Thoracic aorta (tissue), 2 donors: ENCODE measurements around the gene PKDREJ. TPM values are rescaled to one million over a fixed set of nuclear protein-coding genes. Genes with fewer than 3 reads are reported as not detected.

Experiments
- ATAC-seq: fragments of 150-250 bp; one replicate; pipeline ENCODE4 v1.8.0; 2017; ENCODE audit warnings: low read depth; ENCODE audit not compliant: insufficient number of reproducible peaks, low FRiP score
- DNase-seq: peaks from one replicate; pipeline ENCODE4 v3.0.0-alpha.2; 2020; ENCODE audit warnings: low spot score
- H3K27ac ChIP-seq, 2 donors: fragments of 200-600 bp; sonication (generic); 1 replicate in 1 of 2; 2 replicates in 1 of 2; pipeline ENCODE4 v1.5.1; 2016; ENCODE audit warnings: mild to moderate bottlenecking in 2 of 2, moderate library complexity in 2 of 2
- H3K27me3 ChIP-seq: fragments of 200-600 bp; sonication (generic); replicated peaks from 2 replicates; pipeline ENCODE4 v1.6.0; 2016; ENCODE audit warnings: mild to moderate bottlenecking; ENCODE audit not compliant: insufficient read depth
- H3K36me3 ChIP-seq: fragments of 200-600 bp; sonication (generic); one replicate; pipeline ENCODE4 v1.5.1; 2016
- H3K4me1 ChIP-seq, 2 donors: fragments of 200-600 bp; sonication (generic); 1 replicate in 1 of 2; 2 replicates in 1 of 2; pipeline versions ENCODE4 v1.5.1 to v1.6.0; 2016; ENCODE audit warnings: low read depth in 2 of 2, mild to moderate bottlenecking in 1 of 2; ENCODE audit not compliant: control insufficient read depth in 1 of 2
- H3K4me3 ChIP-seq: fragments of 200-600 bp; sonication (generic); 2 replicates; pipeline ENCODE4 v1.5.1; 2016; ENCODE audit warnings: mild to moderate bottlenecking
- H3K9me3 ChIP-seq: fragments of 200-600 bp; sonication (generic); 2 replicates; pipeline ENCODE4 v1.5.1; 2016
- CTCF ChIP-seq: fragments of 200-600 bp; sonication (generic); IDR thresholded peaks from one replicate; pipeline ENCODE4 v1.5.1; 2019; ENCODE audit warnings: antibody characterized with exemption
- total RNA-seq, 2 donors: library from RNA; depleted of rRNA; stranded (reverse); fragments of >200 nt; gene quantifications; one replicate each; pipeline versions ENCODE4 v1.1.0 to v1.2.3, GENCODE V29; 2016

The PKDREJ gene
- total RNA-seq, 2 donors from 2014 or later, result under 0.01 TPM; not detected in 1

GRCh38 chr22:46213052-46213451 lies 50.1 kb downstream of the PKDREJ start:
- Histone ChIP-seq H3K36me3 (peaks cover 36% of the 10 kb centered on the region), H3K4me1 (no peaks in the 10 kb centered on the region), H3K27me3 (no peaks in the 10 kb centered on the region), H3K9me3 (peaks cover 13% of the 10 kb centered on the region), H3K4me3 (no peak overlapping the region), H3K27ac (no peak overlapping the region)
- no peak for TF ChIP-seq CTCF
- DNase-seq (no peak), ATAC-seq (no peak)

- Histone ChIP-seq H3K4me3 (no peak overlapping the region), H3K27ac (no peak overlapping the region), H3K36me3 (peaks cover 33% of the 10 kb centered on the region), H3K27me3 (no peaks in the 10 kb centered on the region), H3K4me1 (no peaks in the 10 kb centered on the region), H3K9me3 (peaks cover 13% of the 10 kb centered on the region)
- ATAC-seq (no peak), DNase-seq (no peak)
- no peak for TF ChIP-seq CTCF
These were observed 50.9 kb downstream of the PKDREJ start for GRCh38 chr22:46212195-46212594.

- H3K27ac ChIP-seq, result no peak overlapping the region
- H3K9me3 ChIP-seq, result peaks cover 13% of the 10 kb centered on the region
- ATAC-seq (no peak), DNase-seq (no peak)
- no peak overlapping the region for H3K4me3 ChIP-seq
- no peaks in the 10 kb centered on the region for H3K27me3 ChIP-seq
- peaks cover 19% of the 10 kb centered on the region for H3K36me3 ChIP-seq
- TF ChIP-seq CTCF, result no peak
- no peaks in the 10 kb centered on the region for H3K4me1 ChIP-seq
These were observed 53.9 kb downstream of the PKDREJ start for GRCh38 chr22:46209262-46209661.

Other genes with a start within 250 kb of the PKDREJ start
- gene PPARA, start 112.8 kb downstream of the PKDREJ start, total RNA-seq, result 10 to 100 TPM; 21.9 to 67.8 TPM
- 10 to 100 TPM in 1 of 2 donors, 1 to 10 TPM in 1; 8.1 to 12.4 TPM for gene CDPF1, start 13.1 kb downstream of the PKDREJ start, total RNA-seq
- 10 to 100 TPM; 67.7 to 76.9 TPM for gene TTC38, start 4.7 kb upstream of the PKDREJ start, total RNA-seq
- gene GTSE1, start 33.5 kb upstream of the PKDREJ start, total RNA-seq, result under 1 TPM; 0.41 to 0.92 TPM
- 10 to 100 TPM; 30.2 to 45.4 TPM for gene TRMU, start 72.4 kb upstream of the PKDREJ start, total RNA-seq